Stimulated activated CD4-positive, alpha-beta T cell treated with anti-CD3 and anti-CD28 coated beads, TNF-alpha, amount 100 ng/mL, for 48 hours (primary cell): ENCODE measurements around the gene EVI5L.

ENCODE experiments used
- DNase-seq, 3 donors: peaks; one replicate each; pipeline ENCODE4 v3.0.0-alpha.2; 2020; ENCODE audit warnings: low read depth in 3 of 3

The EVI5L gene

DNA sequence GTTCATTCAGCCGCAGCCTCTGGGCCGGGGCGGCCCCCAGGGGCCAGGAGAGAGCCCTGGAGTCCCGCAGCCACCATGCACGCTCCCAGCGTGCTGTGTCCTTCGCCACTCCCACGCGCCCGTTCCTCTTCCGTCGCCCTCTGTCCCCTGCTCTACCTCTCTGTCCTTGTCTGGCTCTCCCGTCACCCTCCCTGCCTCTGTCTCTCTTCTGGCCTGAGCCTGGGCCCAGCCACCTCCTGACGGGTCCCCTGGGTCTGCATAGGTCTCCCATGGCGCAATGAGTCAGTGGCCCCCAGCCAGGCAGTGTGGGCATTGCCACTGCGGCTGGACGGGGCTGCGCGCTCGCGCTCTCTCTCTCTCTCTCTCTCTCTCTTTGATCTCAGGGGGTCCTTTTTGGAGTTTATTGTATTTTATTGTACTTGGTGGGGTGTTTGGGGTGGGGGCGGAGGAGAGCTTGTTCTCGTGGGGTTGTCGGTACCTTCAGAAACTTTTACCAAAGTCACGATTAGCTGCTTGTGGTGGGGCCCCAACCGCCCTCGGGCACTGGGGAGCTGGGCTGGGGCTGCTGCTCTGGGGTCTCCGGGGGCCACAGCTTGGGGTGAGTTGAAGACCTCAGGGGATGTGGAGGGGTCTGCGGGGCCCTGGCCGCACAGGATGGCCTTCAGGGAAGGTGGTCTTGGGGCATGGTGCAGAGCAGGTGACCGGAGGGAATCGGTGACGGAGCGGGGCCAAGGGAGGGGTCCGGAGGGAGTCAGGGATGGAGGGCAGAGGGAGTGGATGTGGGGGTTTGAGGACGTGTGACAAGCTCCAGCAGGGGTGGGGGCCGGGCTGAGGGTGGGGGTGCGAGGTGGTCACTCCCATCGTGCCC is 82.9 kb downstream of the EVI5L start:
- no peak for DNase-seq

DNA sequence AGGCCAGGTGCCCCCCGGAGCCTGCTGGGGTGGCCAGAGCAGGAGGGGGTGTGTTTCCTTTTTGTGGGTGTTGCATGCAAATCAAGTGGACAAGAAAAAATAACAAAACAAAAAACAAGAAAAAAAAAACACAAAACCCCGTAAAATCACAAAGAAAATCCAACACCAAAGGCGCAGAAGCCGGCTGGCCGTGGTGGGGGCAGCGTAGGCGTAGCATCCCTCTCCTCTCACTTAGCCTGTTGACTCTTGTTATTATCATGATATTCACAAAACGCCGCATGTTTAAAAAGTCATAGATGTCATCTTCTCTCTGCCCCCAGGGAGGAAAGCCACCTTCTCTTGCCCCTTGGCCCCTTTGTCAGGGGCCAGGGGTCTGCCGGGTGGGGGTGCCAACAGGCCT is 83.6 kb downstream of the EVI5L start:
- no peak for DNase-seq

DNA sequence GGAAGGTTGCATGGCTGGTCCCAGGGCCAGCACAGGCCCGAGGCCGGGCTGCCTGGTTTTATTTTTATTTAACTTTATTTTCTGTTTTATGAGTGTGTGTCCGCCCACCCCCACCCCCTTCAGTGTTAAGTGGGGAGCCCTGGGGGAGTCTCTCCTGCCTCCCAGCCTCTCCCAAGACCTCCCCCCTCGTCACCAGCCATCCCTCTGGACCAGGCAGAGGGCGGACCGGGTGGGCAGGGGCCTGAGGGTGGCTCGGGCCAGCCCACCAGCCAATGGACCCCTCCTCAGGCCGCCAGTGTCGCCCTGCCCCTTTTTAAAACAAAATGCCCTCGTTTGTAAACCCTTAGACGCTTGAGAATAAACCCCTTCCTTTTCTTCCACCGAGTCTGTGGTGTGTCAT is 84.1 kb downstream of the EVI5L start:
- DNase-seq, result no peak
